ENCODE measurements around the gene ACADSB.

The ACADSB gene

DNA sequence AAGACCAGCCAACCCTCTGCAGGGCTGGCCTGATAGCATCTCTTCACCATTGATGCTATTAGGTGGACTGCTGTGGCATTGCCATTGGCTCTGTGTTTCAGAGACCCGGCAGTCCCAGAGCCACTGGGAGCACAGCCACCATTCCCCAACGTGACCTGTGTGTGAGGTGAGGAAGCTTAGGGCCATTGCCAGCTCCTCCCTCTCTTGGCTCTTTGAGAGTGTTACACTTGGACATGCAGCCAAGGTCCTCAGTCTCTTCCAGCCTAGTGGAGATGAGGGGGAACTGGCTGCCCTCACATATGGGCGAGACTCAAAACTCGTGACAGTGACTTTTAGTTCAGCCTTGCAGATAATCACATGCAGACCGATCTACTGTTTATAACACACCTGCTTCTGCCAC is 87.6 kb downstream of the ACADSB start:
- DNase-seq (ENCODE audit: low read depth in 3 of 3), result no peak

DNA sequence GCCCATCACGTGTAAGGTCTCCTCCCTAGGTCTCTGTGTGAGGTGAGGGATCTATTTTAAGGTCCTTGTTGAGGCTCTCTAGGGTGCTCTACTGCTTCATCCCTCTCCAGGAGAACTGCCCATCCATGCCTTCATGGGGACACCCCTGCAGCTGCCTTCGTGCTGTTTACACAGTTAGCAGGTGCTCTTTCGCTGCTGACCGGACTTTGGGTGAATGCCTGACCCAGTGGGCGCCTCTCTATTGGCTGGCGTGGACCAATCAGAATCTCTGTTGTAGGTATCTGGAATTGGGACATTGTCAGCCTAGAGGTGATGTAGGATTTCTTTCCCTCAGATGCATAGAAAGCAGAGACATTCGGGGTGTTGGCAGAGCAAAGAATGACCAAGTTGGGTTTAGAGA is 88.2 kb downstream of the ACADSB start:
- no peak for DNase-seq (ENCODE audit: low read depth in 3 of 3)

DNA sequence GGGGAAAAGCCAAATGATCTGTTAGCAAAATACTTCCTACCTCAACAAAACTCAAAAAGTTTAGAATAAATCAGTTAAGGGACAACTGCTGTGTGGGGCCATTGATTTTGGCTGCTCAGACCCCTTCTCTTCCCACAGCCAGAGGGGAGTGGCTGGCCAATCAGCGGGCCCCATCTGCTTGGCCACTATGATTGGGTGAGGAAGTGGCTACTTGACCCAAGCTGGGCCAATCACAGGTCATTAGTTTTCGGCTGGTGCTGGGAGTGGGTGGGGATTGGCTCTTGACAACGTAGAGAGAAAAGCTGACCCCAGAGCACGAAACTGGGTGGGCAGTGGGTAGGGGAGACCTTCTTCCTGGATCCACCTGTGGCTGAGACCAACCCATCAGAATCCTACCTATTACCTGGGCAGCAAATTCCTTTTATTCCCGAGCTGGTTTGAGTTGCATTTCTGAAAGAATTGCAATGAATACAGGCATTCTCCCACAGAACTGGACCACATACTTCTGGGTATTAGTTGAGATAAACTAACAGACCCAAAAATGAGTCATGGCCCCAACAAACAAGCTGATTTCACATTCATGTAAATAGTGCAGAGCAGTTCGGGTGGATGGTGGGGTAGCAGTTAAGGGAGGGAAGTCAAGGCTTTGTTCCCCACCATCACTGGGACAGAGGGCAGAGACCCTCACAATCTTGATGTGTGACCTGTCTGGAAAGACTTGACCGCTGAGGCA is 91.4 kb downstream of the ACADSB start:
- no peak for DNase-seq (ENCODE audit: low read depth in 3 of 3)

DNA sequence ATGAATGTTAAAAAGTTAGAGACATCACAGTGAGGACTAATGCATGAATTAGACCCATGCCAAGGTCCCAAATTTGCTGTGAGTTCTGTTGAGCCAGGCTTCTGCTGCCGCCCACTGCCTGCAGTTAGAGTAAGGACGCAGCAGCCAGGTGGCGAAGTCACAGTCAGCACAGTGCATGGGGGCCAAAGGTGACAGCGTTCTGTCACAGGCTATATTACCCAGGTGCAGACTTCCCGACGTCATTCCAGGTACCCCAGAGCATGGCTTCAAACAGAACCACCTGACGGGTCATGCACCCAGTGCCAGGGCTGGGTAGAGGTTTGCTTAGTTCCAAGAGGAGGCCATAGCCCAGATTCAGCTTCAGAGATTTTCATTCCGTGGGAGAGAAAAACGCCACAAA is 93.1 kb downstream of the ACADSB start:
- DNase-seq (ENCODE audit: low read depth in 3 of 3), result no peak

DNA sequence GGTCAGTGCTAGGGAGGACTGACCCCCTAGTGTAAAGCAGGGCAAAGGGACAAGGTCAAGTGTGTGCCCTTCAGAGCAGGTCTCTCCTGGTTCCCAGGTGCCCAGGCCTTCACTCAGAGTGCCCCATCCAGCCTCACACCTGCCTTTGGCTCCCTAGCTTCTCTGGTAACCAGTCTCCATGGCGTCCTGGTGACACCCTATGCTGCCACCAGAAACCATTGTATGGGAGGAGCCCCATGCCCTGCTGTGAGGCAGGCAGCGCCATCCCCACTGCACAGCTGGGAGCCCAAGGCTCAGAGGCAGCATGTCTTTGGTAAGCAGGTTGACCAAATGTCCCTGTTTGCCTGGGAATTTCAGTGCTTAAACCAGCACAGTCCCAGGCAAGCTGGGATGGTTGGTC is 93.9 kb downstream of the ACADSB start:
- DNase-seq (ENCODE audit: low read depth in 3 of 3), result no peak

DNA sequence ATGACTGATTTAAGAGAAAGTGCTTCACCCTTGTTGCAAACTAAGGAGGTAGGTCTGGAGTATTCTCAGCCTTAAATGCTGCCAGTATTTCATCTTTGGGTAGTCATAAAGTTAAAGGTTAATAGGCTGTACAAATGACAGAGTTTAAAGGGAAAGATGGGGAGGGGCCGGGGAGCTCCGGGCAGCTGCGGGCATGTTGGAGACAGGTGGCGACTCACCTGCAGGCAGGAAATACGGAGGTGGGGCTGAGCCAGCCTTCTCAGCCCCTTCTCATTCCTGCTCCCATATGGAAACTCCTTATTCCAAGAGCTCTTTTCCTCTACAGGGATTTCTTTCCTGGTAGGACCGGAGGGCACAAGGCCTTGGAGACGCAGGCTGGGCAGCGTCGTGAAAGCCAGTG is 95.1 kb downstream of the ACADSB start:
- DNase-seq (ENCODE audit: low read depth in 3 of 3), result no peak

Data from stimulated activated CD4-positive, alpha-beta T cell treated with anti-CD3 and anti-CD28 coated beads, TNF-alpha, amount 100 ng/mL, for 4 hours (primary cell).